IPS-20b (cell line): ENCODE measurements around the gene GRB2.

Experiments
- H3K27ac ChIP-seq: one replicate; pipeline ENCODE4 v1.5.1; 2013; ENCODE audit warnings: low read length
- H3K27me3 ChIP-seq: 2 replicates; pipeline ENCODE4 v1.6.1; 2013; ENCODE audit warnings: mild to moderate bottlenecking, low read length, inconsistent platforms; ENCODE audit not compliant: insufficient read depth
- H3K36me3 ChIP-seq: 2 replicates; pipeline ENCODE4 v1.6.1; 2013; ENCODE audit warnings: low read depth, mild to moderate bottlenecking, inconsistent platforms, low read length, moderate library complexity; ENCODE audit not compliant: insufficient read depth
- H3K4me1 ChIP-seq: 2 replicates; pipeline ENCODE4 v1.6.1; 2013; ENCODE audit warnings: mild to moderate bottlenecking, control low read depth, inconsistent platforms, low read length, moderate library complexity; ENCODE audit not compliant: insufficient read depth
- H3K4me3 ChIP-seq: 2 replicates; pipeline ENCODE4 v1.5.1; 2013; ENCODE audit warnings: mild to moderate bottlenecking, low read length, inconsistent platforms
- H3K9ac ChIP-seq: 2 replicates; pipeline ENCODE4 v1.6.1; 2013; ENCODE audit warnings: low read depth, mild to moderate bottlenecking, inconsistent platforms, low read length, moderate library complexity
- H3K9me3 ChIP-seq: 2 replicates; pipeline ENCODE4 v1.6.1; 2013; ENCODE audit warnings: mild to moderate bottlenecking, low read depth, low read length, inconsistent platforms; ENCODE audit not compliant: insufficient read depth

Gene GRB2

DNA sequence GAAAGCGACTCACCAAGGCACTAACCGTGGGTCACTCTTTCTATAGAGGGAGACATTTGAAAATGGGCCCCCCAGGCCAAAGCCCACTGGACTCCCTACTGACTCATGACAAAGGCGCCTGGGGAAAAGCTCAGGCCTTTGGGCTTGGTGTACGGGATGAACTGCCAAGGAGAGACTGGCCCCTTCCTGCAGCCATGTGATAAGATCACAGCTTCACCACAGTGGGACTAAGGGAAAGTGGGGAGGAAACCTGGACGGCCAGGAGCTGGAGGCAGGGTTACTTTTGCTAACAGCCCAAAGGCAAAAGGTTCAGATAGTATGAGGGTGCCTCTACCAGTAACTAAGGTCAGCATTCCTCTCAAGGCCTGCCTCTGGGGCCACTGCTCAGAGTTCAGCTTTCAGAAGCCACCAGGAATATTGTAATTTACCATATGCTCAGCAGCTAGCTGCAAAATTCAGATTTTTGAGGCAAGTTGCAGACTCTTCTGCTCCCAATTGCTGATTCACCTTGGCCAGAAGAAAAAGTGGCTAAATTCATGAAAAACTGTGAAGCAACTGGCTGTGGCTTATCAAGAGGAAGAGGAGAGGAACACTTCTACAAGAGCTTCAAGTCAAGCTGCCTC is 79.1 kb downstream of the GRB2 start:
- H3K9me3 ChIP-seq, result no peaks in the 10 kb centered on the region
- peaks cover 8% of the 10 kb centered on the region for H3K4me1 ChIP-seq
- no peaks in the 10 kb centered on the region for H3K27me3 ChIP-seq
- H3K4me3 ChIP-seq, result no peak overlapping the region
- no peak overlapping the region for H3K27ac ChIP-seq
- H3K9ac ChIP-seq, result no peak overlapping the region
- H3K36me3 ChIP-seq, result peaks cover 22% of the 10 kb centered on the region

- H3K27ac ChIP-seq, result no peak overlapping the region
- H3K9me3 ChIP-seq, result no peaks in the 10 kb centered on the region
- H3K36me3 ChIP-seq, result peaks cover 24% of the 10 kb centered on the region
- H3K27me3 ChIP-seq, result no peaks in the 10 kb centered on the region
- H3K4me1 ChIP-seq, result 0 out of 2 replicates have a peak, but pooled peaks cover 4% of the 10 kb centered on the region
- no peak overlapping the region for H3K9ac ChIP-seq
- no peak overlapping the region for H3K4me3 ChIP-seq
These were observed 79.7 kb downstream of the GRB2 start for GRCh38 chr17:75325827-75326225.

- Histone ChIP-seq H3K9me3 (no peaks in the 10 kb centered on the region), H3K9ac (no peak overlapping the region), H3K27me3 (no peaks in the 10 kb centered on the region), H3K36me3 (peaks cover 29% of the 10 kb centered on the region), H3K4me1 (0 out of 2 replicates have a peak, but pooled peaks cover 4% of the 10 kb centered on the region), H3K27ac (no peak overlapping the region), H3K4me3 (no peak overlapping the region)
These were observed 80.1 kb downstream of the GRB2 start for GRCh38 chr17:75325348-75325747.

- Histone ChIP-seq H3K36me3 (peaks cover 44% of the 10 kb centered on the region), H3K4me1 (0 out of 2 replicates have a peak, but pooled peaks cover 2% of the 10 kb centered on the region), H3K27ac (no peak overlapping the region), H3K9ac (no peak overlapping the region), H3K27me3 (no peaks in the 10 kb centered on the region), H3K4me3 (no peak overlapping the region), H3K9me3 (no peaks in the 10 kb centered on the region)
These were observed 84.0 kb downstream of the GRB2 start for GRCh38 chr17:75321506-75321905.

GRCh38 chr17:75319904-75320691 is 85.4 kb downstream of the GRB2 start:
- H3K4me1 ChIP-seq, result no peaks in the 10 kb centered on the region
- no peak overlapping the region for H3K27ac ChIP-seq
- no peaks in the 10 kb centered on the region for H3K27me3 ChIP-seq
- H3K36me3 ChIP-seq, result peaks cover 37% of the 10 kb centered on the region
- no peak overlapping the region for H3K9ac ChIP-seq
- H3K9me3 ChIP-seq, result no peaks in the 10 kb centered on the region
- H3K4me3 ChIP-seq, result no peak overlapping the region

DNA sequence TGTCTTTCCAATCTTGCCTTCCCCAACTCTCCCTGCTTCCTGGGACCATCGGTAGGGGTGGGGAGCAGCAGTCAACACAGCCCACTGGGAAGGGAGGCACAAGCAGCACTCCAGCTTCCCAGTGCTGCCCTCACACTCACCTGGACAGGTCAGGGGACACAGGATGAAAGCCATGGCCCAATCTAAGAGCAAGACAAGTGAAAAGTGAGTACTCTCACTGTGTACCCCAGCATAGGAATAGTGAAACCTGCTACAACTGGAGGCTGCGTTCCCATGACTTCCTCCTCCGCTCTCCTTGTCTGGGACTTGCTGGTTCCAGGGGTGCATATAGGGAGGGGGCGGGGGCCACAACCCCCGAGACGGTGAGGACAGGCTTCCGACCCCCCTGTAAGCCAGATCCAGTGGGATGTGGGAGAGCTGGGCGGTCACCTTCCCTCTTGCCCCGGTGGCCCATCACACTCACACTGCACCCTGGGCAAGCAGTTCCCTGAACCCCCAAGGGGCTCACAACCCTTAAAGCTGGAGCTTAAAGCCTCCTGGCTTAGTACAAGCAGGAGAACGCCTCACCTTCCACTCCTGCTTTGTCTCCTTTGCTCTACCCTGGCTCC is 86.8 kb downstream of the GRB2 start:
- no peak overlapping the region for H3K4me3 ChIP-seq
- peaks cover 34% of the 10 kb centered on the region for H3K36me3 ChIP-seq
- H3K9ac ChIP-seq, result no peak overlapping the region
- no peaks in the 10 kb centered on the region for H3K4me1 ChIP-seq
- H3K27ac ChIP-seq, result no peak overlapping the region
- no peaks in the 10 kb centered on the region for H3K9me3 ChIP-seq
- H3K27me3 ChIP-seq, result no peaks in the 10 kb centered on the region

DNA sequence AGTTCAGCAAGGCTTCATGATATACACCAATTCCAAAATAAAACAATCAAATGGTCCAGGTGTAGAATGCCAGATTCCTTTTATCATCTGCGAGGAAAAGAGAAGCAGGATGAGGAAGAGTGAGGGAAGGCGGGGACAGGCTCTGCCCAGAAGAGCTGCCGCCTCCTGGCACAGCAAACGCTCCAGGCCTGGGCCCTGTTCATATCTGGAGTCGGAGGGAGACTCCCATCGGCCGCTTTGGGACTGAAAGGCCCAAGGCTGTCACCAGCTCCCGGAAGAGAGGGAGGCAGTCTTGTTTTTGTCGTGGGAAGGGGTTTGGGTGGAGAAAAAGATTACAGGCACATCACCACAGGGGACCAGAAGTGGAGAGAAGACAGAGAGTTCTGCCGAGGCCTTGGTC is 87.3 kb downstream of the GRB2 start:
- H3K4me3 ChIP-seq, result no peak overlapping the region
- H3K9me3 ChIP-seq, result no peaks in the 10 kb centered on the region
- no peaks in the 10 kb centered on the region for H3K27me3 ChIP-seq
- no peak overlapping the region for H3K27ac ChIP-seq
- H3K36me3 ChIP-seq, result peaks cover 34% of the 10 kb centered on the region
- no peak overlapping the region for H3K9ac ChIP-seq
- H3K4me1 ChIP-seq, result no peaks in the 10 kb centered on the region

DNA sequence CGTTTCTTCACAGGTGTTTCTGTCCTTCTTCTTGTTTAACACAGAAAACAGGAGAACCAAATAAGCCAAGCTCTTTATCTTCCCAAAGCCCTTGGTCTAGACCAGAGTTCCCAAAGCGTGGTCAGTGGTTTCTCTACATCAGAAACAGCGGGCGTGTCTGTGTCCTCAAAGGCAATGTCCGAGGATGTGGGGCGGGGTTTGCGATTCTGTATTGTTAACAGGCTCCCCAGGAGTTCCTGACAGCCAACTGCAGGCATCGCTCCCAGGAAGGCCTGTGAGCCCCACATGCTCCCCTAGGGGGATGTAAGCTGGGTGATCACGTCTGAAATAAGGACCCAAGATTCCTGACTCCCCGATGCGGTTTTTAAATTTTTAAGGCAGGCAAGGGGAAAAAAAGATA is 87.8 kb downstream of the GRB2 start:
- no peaks in the 10 kb centered on the region for H3K4me1 ChIP-seq
- H3K27ac ChIP-seq, result no peak overlapping the region
- peaks cover 34% of the 10 kb centered on the region for H3K36me3 ChIP-seq
- H3K9me3 ChIP-seq, result no peaks in the 10 kb centered on the region
- no peak overlapping the region for H3K4me3 ChIP-seq
- H3K9ac ChIP-seq, result no peak overlapping the region
- H3K27me3 ChIP-seq, result no peaks in the 10 kb centered on the region

- Histone ChIP-seq H3K4me3 (no peak overlapping the region), H3K27me3 (no peaks in the 10 kb centered on the region), H3K4me1 (no peaks in the 10 kb centered on the region), H3K9ac (no peak overlapping the region; the same call in 1 of the 2 replicates), H3K27ac (no peak overlapping the region), H3K36me3 (peaks cover 24% of the 10 kb centered on the region), H3K9me3 (no peaks in the 10 kb centered on the region)
These were observed 89.2 kb downstream of the GRB2 start for GRCh38 chr17:75316253-75316652.

DNA sequence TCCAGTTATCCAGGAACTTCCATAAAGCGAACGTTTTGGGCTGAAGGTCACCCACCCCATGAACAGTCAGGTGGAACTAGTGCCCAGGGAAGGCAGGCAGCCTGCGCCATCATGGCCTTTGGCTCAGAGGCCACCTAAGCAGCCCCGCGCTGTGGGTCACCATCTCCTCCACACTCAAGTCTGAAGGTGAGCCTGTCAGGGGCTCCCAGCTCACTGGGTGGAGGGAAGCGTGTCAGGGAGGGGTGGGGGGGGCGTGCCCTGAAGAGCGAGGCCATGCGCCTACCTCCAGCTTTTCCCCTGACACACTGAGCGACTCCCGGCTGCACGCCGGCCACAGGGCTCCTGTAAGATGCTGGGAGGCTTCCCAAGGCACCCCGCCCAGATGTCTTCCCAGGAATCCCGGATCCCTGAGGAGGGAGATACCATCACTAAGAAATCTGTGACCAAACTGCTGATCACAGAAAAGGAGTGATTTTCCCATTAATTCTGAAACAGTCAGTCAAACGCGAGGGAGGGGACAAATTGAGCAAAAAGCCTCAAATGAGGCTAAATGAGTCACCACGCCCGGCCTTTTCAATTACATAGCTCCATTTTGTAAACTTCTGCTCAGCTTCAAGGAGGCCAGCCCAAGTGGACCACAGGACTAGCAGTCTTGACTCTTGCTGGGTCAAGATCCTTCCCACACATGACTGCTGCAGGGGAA is 89.8 kb downstream of the GRB2 start:
- H3K27me3 ChIP-seq, result no peaks in the 10 kb centered on the region
- H3K27ac ChIP-seq, result no peak overlapping the region
- peaks cover 19% of the 10 kb centered on the region for H3K36me3 ChIP-seq
- no peak overlapping the region; the same call in 1 of the 2 replicates for H3K9ac ChIP-seq
- H3K4me1 ChIP-seq, result no peaks in the 10 kb centered on the region
- H3K9me3 ChIP-seq, result no peaks in the 10 kb centered on the region
- H3K4me3 ChIP-seq, result no peak overlapping the region

DNA sequence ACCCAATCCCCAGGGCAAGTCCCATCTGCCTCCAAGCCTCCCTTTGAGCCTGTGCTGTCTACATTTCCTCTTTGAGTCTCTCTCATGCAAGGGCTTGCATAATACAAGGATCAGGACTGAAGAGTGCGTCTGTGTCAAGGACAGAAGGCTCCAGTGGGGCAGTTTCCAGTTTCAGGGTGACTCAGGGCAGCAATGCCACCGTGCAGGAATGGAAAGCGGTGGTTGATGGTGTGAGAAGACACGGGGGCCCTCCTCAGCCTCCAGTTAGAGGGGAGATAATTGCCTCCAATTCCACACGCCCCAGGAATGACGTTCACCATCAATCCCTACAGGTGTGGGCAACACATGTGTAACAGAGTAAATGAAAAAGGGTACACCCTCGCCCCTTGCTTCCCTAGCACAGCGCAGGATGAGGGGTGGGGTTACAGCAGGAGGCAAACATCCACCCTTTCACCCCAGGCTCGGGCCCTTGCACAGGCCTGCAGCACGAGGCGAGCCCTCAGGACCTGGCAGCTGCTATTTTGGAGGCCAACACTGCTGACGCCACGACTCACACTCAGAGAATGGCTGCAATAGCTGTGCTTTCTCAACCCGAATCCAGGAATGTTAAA is 91.4 kb downstream of the GRB2 start:
- Histone ChIP-seq H3K27me3 (no peaks in the 10 kb centered on the region), H3K9me3 (no peaks in the 10 kb centered on the region), H3K27ac (no peak overlapping the region), H3K9ac (no peak overlapping the region), H3K4me1 (no peaks in the 10 kb centered on the region), H3K36me3 (peaks cover 6% of the 10 kb centered on the region), H3K4me3 (no peak overlapping the region)
